GM12878 (cell line): ENCODE measurements around the gene ZNF473. TPM values are rescaled to one million over a fixed set of nuclear protein-coding genes. Genes with fewer than 3 reads are reported as not detected.

Experiments
- ATAC-seq: fragments of 200-7000 bp; cut with Tn5 transposase; 3 replicates; pipeline ENCODE4 v1.9.1; 2020; ENCODE audit warnings: mild to moderate bottlenecking, moderate library complexity
- BruUV-seq: library from RNA; stranded (reverse); fragments of 400-500 nt; replicated peaks from 2 replicates; lab custom pipeline; 2021; lab: Mats Ljungman, UMichigan
- CTCF ChIA-PET: fragments of 300-600 bp; sonication (Branson Sonifier 250); formaldehyde crosslinking; extraction: SDS; loops from one replicate; lab custom pipeline; 2021; ENCODE audit warnings: inconsistent platforms; lab: Yijun Ruan, JAX
- POLR2A ChIA-PET: fragments of 350-600 bp; formaldehyde crosslinking; extraction: SDS; loops from one replicate; lab custom pipeline; 2021; ENCODE audit warnings: inconsistent platforms; lab: Charles Lee
- RAD21 ChIA-PET: fragments of 300-600 bp; sonication (Branson Sonifier 250); formaldehyde crosslinking; loops from one replicate; lab custom pipeline; 2023; ENCODE audit warnings: antibody characterized with exemption; ENCODE audit not compliant: unreplicated experiment; lab: Charles Lee
- SMC1A ChIA-PET: fragments of 300-600 bp; sonication (Branson Sonifier 250); formaldehyde crosslinking; loops from one replicate; lab custom pipeline; 2023; ENCODE audit not compliant: unreplicated experiment, uncharacterized antibody; lab: Charles Lee
- DNase-seq: peaks from one replicate; pipeline ENCODE4 v3.0.0-alpha.2; 2011; ENCODE audit warnings: low read depth, low spot score
- FAIRE-seq: peaks from 3 replicates; lab custom pipeline; 2011; peaks lifted over from hg19 to GRCh38; lab: Jason Lieb, UNC
- H2AFZ ChIP-seq: 2 replicates; pipeline ENCODE4 v1.6.0; 2011; ENCODE audit warnings: low read depth, low read length, control low read depth; ENCODE audit not compliant: control insufficient read depth
- H3K27ac ChIP-seq: 2 replicates; pipeline ENCODE4 v1.5.1; 2011; ENCODE audit warnings: control low read depth; ENCODE audit not compliant: control insufficient read depth, insufficient read depth
- H3K27me3 ChIP-seq, 2 experiments: replicated peaks in 1 of 2; 2 replicates each; pipeline versions ENCODE4 v1.6.0 to v1.6.1; 2011; ENCODE audit warnings: low read length in 1 of 2; ENCODE audit not compliant: control insufficient read depth in 2 of 2, insufficient read depth in 2 of 2
- H3K36me3 ChIP-seq, 2 experiments: 2 replicates each; pipeline ENCODE4 v1.5.1; 2011; ENCODE audit warnings: low read length in 1 of 2; ENCODE audit not compliant: control insufficient read depth in 2 of 2, insufficient read depth in 2 of 2
- H3K4me1 ChIP-seq: 2 replicates; pipeline ENCODE4 v1.6.1; 2011; ENCODE audit warnings: mild to moderate bottlenecking, low read length, moderate library complexity, mixed read lengths; ENCODE audit not compliant: control insufficient read depth, insufficient read depth
- H3K4me2 ChIP-seq: 2 replicates; pipeline ENCODE4 v1.6.0; 2011; ENCODE audit warnings: control low read depth; ENCODE audit not compliant: control insufficient read depth, insufficient read depth
- H3K4me3 ChIP-seq: fragments of 200-600 bp; sonication (generic); 2 replicates; pipeline ENCODE4 v1.5.1; 2016
- H3K79me2 ChIP-seq: 2 replicates; pipeline ENCODE4 v1.6.0; 2011; ENCODE audit warnings: low read length; ENCODE audit not compliant: control insufficient read depth, insufficient read depth
- H3K9ac ChIP-seq: 2 replicates; pipeline ENCODE4 v1.8.0; 2011; ENCODE audit warnings: low read length, control low read depth, mixed read lengths; ENCODE audit not compliant: control insufficient read depth, insufficient read depth
- H3K9me3 ChIP-seq: replicated peaks from 3 replicates; pipeline ENCODE4 v1.5.1; 2011; ENCODE audit warnings: mild to moderate bottlenecking, low read length; ENCODE audit not compliant: control insufficient read depth, insufficient read depth
- H4K20me1 ChIP-seq: 2 replicates; pipeline ENCODE4 v1.6.0; 2011; ENCODE audit not compliant: control insufficient read depth, insufficient read depth
- JUND ChIP-seq: IDR thresholded peaks from 2 replicates; pipeline ENCODE4 v1.6.1; 2012; ENCODE audit warnings: low read depth, mild to moderate bottlenecking, low read length, improper control_type of control experiment, moderate library complexity
- KDM1A ChIP-seq: fragments of 200-600 bp; sonication (generic); IDR thresholded peaks from 2 replicates; pipeline ENCODE4 v1.6.1; 2016; ENCODE audit warnings: borderline replicate concordance
- NR2F1 ChIP-seq: fragments of 450-650 bp; conservative IDR thresholded peaks from 2 replicates; pipeline ENCODE4 v1.6.1; 2017; ENCODE audit warnings: mild to moderate bottlenecking
- POLR2A ChIP-seq: IDR thresholded peaks from 2 replicates; pipeline ENCODE4 v1.6.1; 2011; ENCODE audit warnings: low read depth, mild to moderate bottlenecking, low read length
- RELA ChIP-seq: fragments of 450-650 bp; IDR thresholded peaks from 2 replicates; pipeline ENCODE4 v1.8.0; 2014; ENCODE audit warnings: borderline replicate concordance; ENCODE audit not compliant: partially characterized antibody
- SREBF2 ChIP-seq: IDR thresholded peaks from 2 replicates; pipeline ENCODE4 v1.6.1; 2012; ENCODE audit warnings: mild to moderate bottlenecking, low read length
- SRF ChIP-seq, 2 experiments: IDR thresholded peaks; 2 replicates each; pipeline ENCODE4 v1.6.1; 2011; ENCODE audit warnings: low read depth in 2 of 2, low read length in 2 of 2, mild to moderate bottlenecking in 1 of 2, moderate library complexity in 1 of 2
- STAT1 ChIP-seq: fragments of 450-650 bp; conservative IDR thresholded peaks from 2 replicates; pipeline ENCODE4 v1.6.1; 2014; ENCODE audit warnings: antibody characterized with exemption, mild to moderate bottlenecking
- TCF12 ChIP-seq: IDR thresholded peaks from 2 replicates; pipeline ENCODE4 v1.6.1; 2011; ENCODE audit warnings: low read depth, mild to moderate bottlenecking, low read length
- ZBED1 ChIP-seq: IDR thresholded peaks from 2 replicates; pipeline ENCODE4 v1.6.1; 2016; ENCODE audit warnings: borderline replicate concordance
- ZNF217 ChIP-seq: fragments of 450-650 bp; IDR thresholded peaks from 2 replicates; pipeline ENCODE4 v1.6.1; 2017; ENCODE audit warnings: antibody characterized with exemption, mild to moderate bottlenecking
- ZZZ3 ChIP-seq: IDR thresholded peaks from 2 replicates; pipeline ENCODE4 v1.6.1; 2011; ENCODE audit warnings: low read depth; ENCODE audit not compliant: control insufficient read depth, insufficient read length
- WGBS: methylation state at CpG from one replicate; pipeline ENCODE4 v1.1.6; 2016; ENCODE audit warnings: low lambda C conversion rate; ENCODE audit not compliant: insufficient replicate concordance, insufficient coverage; ENCODE audit errors: missing lambda C conversion rate; 5-methylcytosine and 5-hydroxymethylcytosine counted together
- in situ Hi-C: fragments of 300-500 bp; cut with MboI; formaldehyde crosslinking; loops from 9 replicates; pipeline ENCODE4 v1.14.3; 2018; ENCODE audit warnings: mixed read lengths
- intact Hi-C: fragments of 100-400 bp; cut with micrococcal nuclease; formaldehyde crosslinking; loops from one replicate; pipeline ENCODE4 v1.14.2; 2022; ENCODE audit not compliant: unreplicated experiment
- polyA plus RNA-seq, 11 experiments: library from polyadenylated mRNA; depleted of rRNA in 4 of 11; unstranded in 6 of 11; stranded (reverse) in 5 of 11; fragments of >200 nt; fragmentation: Nextera tagmentation in 4 of 11; fragmentation: Illumina TruSeq in 1 of 11; extraction: Ambion mirVana in 4 of 11; extraction: Trizol in 1 of 11; gene quantifications; 1 replicate in 1 of 11; 2 replicates in 10 of 11; pipeline versions ENCODE4 v1.2.1 to v1.2.3, GENCODE V29; 2011 to 2016; ENCODE audit warnings: inconsistent platforms in 2 of 11, missing spikeins in 2 of 11, low read depth in 1 of 11
- total RNA-seq, 4 experiments: library from RNA; depleted of rRNA in 3 of 4; stranded (reverse); fragments of >200 nt in 3 of 4; fragmentation: Illumina TruSeq in 1 of 4; extraction: Trizol in 1 of 4; gene quantifications; 2 replicates each; pipeline versions ENCODE4 v1.2.1 to v1.2.3, GENCODE V29; 2013 to 2021
- TF ChIP-seq, protein P1 (sequence below): fragments of 450-650 bp; IDR thresholded peaks from 2 replicates; pipeline ENCODE4 v1.6.1; 2017; ENCODE audit warnings: mild to moderate bottlenecking
- TF ChIP-seq, protein P2 (sequence below): fragments of 450-650 bp; IDR thresholded peaks from 2 replicates; pipeline ENCODE4 v1.6.1; 2017; ENCODE audit warnings: low read depth, mild to moderate bottlenecking, moderate library complexity

Gene ZNF473
- total and polyA plus RNA-seq, 10 of the 15 experiments (the other 5 are each of a cell fraction or from before 2014, with no cell fraction given): 2.3 to 14.9 (median 6.3) TPM

DNA sequence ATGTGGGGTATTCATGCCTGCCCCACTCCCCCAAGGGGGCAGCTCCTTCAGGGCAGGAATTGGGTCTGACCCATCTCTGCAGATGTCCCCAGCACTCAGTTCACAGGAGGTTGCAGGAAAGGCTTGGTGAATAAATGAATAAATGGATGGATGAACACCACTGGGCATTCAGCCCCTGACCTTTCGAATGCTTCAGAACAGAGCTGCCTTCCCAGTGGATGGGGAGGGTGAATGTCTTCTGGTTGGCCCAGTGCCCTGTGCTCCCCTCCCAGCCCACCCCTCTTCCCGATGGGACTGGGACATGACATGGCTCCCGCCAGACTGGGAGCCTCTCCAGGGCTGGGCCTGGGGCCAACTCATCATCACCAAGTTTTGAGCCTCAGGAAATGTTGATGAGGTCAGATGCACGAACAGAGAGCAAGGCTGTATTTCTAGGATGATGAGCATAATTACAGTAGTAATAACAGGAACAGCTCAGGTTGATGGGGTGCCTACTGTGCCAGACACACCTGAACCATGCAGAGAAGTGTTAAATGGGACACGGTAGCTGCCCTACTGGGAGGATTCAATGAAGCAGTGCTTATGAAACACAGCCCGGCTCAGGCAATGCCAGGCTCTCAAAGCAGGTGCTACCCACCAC is 26.3 kb upstream of the ZNF473 start:
- no peak overlapping the region for H3K4me3 ChIP-seq
- no peak for FAIRE-seq
- intact Hi-C loops (no loop called here), in situ Hi-C loops (no loop called here)
- no peak overlapping the region for H3K9ac ChIP-seq
- H3K79me2 ChIP-seq: no peaks in the 10 kb centered on the region; the same call in 1 of the 2 replicates
- H3K27ac ChIP-seq: no peak overlapping the region
- H3K27me3 ChIP-seq: no peaks in the 10 kb centered on the region
- peaks cover 16 to 23% of the 10 kb centered on the region in 2 experiments; a peak in 3 of 4 replicates for H3K36me3 ChIP-seq
- SMC1A ChIA-PET: no interaction called here
- H3K4me1 ChIP-seq: peaks cover 10% of the 10 kb centered on the region
- H3K4me2 ChIP-seq: no peak overlapping the region
- no peak overlapping the region for H2AFZ ChIP-seq
- ATAC-seq: no peak
- 100% methylated on average over 5 of the region's 6 CpGs for WGBS
- CTCF ChIA-PET: interaction anchor here (0.6 kb wide), 1 partner anchor 65 kb away, joined by 4 read pairs; no protein-coding TSS in a partner anchor
- RAD21 ChIA-PET: no interaction called here
- POLR2A ChIA-PET: no interaction called here
- TF ChIP-seq TCF12 (no peak), POLR2A (no peak), STAT1 (no peak)
- TF ChIP-seq, all 136 proteins: peak for 0
- BruUV-seq: no TSS peak
- DNase-seq: no peak
- H4K20me1 ChIP-seq: no peaks in the 10 kb centered on the region
- H3K9me3 ChIP-seq: no peaks in the 10 kb centered on the region

DNA sequence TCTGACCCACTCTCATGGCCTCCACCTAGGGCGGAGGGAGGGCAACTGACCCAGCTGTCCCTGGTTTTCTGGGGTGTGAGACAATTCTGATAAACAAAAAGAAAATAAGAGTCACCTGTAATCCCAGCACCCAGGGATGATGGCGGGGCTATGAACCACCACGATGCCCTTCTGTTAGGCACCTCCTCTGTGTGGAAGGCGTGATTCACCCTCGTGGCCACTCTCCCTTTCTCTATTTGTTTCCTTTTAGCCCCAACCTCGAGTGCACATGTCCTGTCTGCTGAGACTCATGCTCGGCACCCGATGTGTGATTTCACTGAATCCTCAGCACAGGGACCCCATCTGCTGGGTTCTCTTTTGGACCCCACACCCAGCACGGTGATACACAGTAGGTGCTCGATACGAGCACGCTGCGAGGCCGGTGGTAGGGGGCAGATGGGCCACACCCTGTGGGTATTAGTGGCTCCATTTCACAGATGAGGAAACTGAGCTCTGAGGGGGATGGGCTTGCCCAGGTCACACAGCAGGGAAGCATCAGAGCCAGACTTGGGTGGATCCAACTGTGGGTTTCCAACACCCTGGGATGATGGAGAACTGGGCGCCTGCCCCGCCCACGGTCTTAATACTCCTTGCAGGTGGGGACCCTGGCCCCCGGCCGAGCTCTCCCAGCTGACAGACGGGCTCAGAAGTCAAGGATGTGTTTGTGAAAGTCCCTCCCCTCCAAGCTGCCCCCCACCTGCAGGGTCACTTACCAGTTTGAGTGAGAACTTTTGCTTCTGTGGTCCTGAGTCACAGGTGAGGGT is 25.6 kb upstream of the ZNF473 start:
- ATAC-seq: no peak
- no peak overlapping the region for H2AFZ ChIP-seq
- no peaks in the 10 kb centered on the region for H3K9me3 ChIP-seq
- FAIRE-seq: no peak
- H3K4me1 ChIP-seq: peaks cover 16% of the 10 kb centered on the region
- intact Hi-C loops: no loop called here
- ChIA-PET POLR2A (no interaction called here), CTCF (interaction anchor here (0.5 kb wide), 1 partner anchor 244 kb away, joined by 4 read pairs; no protein-coding TSS in a partner anchor), RAD21 (no interaction called here), SMC1A (no interaction called here)
- H3K9ac ChIP-seq: no peak overlapping the region
- peaks cover 20 to 21% of the 10 kb centered on the region in 2 experiments; a peak in 3 of 4 replicates for H3K36me3 ChIP-seq
- H3K4me2 ChIP-seq: no peak overlapping the region
- H3K4me3 ChIP-seq: no peak overlapping the region
- no peak for DNase-seq
- in situ Hi-C loops: no loop called here
- no peaks in the 10 kb centered on the region for H3K27me3 ChIP-seq
- BruUV-seq: no TSS peak
- H3K27ac ChIP-seq: no peak overlapping the region
- H4K20me1 ChIP-seq: no peaks in the 10 kb centered on the region
- WGBS: 89% methylated on average over 18 of the region's 20 CpGs
- H3K79me2 ChIP-seq: no peaks in the 10 kb centered on the region; the same call in 1 of the 2 replicates
- TF ChIP-seq SREBF2: no peak
- TF ChIP-seq, protein P1, sequence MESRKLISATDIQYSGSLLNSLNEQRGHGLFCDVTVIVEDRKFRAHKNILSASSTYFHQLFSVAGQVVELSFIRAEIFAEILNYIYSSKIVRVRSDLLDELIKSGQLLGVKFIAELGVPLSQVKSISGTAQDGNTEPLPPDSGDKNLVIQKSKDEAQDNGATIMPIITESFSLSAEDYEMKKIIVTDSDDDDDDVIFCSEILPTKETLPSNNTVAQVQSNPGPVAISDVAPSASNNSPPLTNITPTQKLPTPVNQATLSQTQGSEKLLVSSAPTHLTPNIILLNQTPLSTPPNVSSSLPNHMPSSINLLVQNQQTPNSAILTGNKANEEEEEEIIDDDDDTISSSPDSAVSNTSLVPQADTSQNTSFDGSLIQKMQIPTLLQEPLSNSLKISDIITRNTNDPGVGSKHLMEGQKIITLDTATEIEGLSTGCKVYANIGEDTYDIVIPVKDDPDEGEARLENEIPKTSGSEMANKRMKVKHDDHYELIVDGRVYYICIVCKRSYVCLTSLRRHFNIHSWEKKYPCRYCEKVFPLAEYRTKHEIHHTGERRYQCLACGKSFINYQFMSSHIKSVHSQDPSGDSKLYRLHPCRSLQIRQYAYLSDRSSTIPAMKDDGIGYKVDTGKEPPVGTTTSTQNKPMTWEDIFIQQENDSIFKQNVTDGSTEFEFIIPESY: no peak
- no peak for TF ChIP-seq ZNF217
- no peak for TF ChIP-seq ZZZ3
- TF ChIP-seq RELA: no peak
- TF ChIP-seq, protein P2, sequence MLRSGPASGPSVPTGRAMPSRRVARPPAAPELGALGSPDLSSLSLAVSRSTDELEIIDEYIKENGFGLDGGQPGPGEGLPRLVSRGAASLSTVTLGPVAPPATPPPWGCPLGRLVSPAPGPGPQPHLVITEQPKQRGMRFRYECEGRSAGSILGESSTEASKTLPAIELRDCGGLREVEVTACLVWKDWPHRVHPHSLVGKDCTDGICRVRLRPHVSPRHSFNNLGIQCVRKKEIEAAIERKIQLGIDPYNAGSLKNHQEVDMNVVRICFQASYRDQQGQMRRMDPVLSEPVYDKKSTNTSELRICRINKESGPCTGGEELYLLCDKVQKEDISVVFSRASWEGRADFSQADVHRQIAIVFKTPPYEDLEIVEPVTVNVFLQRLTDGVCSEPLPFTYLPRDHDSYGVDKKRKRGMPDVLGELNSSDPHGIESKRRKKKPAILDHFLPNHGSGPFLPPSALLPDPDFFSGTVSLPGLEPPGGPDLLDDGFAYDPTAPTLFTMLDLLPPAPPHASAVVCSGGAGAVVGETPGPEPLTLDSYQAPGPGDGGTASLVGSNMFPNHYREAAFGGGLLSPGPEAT: no peak
- no peak for TF ChIP-seq ZBED1
- no peak for TF ChIP-seq KDM1A
- TF ChIP-seq NR2F1: no peak
- TF ChIP-seq JUND: no peak
- no peak for TF ChIP-seq SRF (IDR thresholded peaks at IDR 0.05; ENCODE audit: low read depth in 2 of 2, low read length in 2 of 2)
